ENCODE results near the gene TCP11L2. TPM values are rescaled to one million over a fixed set of nuclear protein-coding genes. Genes with fewer than 3 reads are reported as not detected.
A peak's percentile ranks its signal among the peaks of the same experiment; 100 is the strongest.

TCP11L2 gene
- total and polyA plus RNA-seq, 2 of the 13 experiments (the other 11 are each of a cell fraction or from before 2014, with no cell fraction given) = 4.6 to 24.1 TPM

DNA sequence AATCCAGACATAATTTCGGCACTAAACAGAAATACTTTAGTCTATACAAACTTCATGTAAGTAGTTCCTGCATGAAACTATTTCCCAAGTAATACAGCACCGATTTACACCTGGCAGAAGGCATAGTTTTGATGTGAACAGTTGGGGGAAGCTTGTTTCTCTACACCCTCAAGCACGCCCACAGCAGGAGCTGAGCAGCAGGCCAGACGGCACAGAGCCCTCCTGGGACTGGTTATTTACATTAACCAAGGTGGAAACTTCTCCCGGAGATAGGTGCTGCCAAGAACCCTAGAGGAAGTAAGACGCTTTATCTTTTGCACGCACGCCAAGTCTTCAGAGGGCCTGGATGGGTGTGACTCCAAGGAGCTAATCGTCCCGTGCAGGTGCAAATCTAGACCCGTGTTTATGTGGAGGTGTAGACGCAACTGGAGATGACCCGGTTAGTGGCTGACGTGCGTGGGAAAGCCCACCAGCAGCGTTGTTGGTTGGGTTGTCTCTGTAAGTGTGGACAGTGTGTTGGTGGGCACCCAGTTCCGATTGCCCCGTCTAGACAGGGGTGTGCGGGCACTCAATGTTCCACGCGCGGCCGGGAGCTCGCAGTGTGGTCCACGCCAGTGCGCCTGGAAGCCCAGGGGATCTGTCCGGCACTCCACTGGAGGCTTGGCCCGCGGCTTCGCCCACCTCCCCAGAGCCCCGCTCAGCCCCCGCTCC, 767 bp upstream of the TCP11L2 start (continued):
- TF ChIP-seq, protein P1, sequence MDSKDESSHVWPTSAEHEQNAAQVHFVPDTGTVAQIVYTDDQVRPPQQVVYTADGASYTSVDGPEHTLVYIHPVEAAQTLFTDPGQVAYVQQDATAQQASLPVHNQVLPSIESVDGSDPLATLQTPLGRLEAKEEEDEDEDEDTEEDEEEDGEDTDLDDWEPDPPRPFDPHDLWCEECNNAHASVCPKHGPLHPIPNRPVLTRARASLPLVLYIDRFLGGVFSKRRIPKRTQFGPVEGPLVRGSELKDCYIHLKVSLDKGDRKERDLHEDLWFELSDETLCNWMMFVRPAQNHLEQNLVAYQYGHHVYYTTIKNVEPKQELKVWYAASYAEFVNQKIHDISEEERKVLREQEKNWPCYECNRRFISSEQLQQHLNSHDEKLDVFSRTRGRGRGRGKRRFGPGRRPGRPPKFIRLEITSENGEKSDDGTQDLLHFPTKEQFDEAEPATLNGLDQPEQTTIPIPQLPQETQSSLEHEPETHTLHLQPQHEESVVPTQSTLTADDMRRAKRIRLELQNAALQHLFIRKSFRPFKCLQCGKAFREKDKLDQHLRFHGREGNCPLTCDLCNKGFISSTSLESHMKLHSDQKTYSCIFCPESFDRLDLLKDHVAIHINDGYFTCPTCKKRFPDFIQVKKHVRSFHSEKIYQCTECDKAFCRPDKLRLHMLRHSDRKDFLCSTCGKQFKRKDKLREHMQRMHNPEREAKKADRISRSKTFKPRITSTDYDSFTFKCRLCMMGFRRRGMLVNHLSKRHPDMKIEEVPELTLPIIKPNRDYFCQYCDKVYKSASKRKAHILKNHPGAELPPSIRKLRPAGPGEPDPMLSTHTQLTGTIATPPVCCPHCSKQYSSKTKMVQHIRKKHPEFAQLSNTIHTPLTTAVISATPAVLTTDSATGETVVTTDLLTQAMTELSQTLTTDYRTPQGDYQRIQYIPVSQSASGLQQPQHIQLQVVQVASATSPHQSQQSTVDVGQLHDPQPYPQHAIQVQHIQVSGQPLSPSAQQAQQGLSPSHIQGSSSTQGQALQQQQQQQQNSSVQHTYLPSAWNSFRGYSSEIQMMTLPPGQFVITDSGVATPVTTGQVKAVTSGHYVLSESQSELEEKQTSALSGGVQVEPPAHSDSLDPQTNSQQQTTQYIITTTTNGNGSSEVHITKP (CRISPR knock-in tag; IDR thresholded peaks at IDR 0.05; ENCODE audit: low read depth) = peak; percentile 80; the same call in 1 of the 2 replicates
- TF ChIP-seq ZNF770 (CRISPR knock-in tag; IDR thresholded peaks at IDR 0.05) (no peak), KDM5B (CRISPR knock-in tag; IDR thresholded peaks at IDR 0.05; ENCODE audit: borderline replicate concordance) (no peak), XRCC5 (optimal IDR thresholded peaks at IDR 0.05; ENCODE audit: low read length) (peak; percentile 15), PRPF4 (IDR thresholded peaks at IDR 0.05; ENCODE audit: low read depth, low read length, poor library complexity, severe bottlenecking) (no peak), GTF2F1 (IDR thresholded peaks at IDR 0.05; ENCODE audit: low read length) (no peak), KLF12 (CRISPR knock-in tag; IDR thresholded peaks at IDR 0.05; ENCODE audit: borderline replicate concordance) (no peak), HNF4G (IDR thresholded peaks at IDR 0.05; ENCODE audit: borderline replicate concordance, low read depth, low read length) (no peak), HNF4G (CRISPR knock-in tag; IDR thresholded peaks at IDR 0.05; ENCODE audit: borderline replicate concordance, low read depth) (no peak), ZNF207 (IDR thresholded peaks at IDR 0.05; ENCODE audit: borderline replicate concordance) (no peak), CREB1 (IDR thresholded peaks at IDR 0.05) (no peak), CREB1 (CRISPR knock-in tag; IDR thresholded peaks at IDR 0.05) (no peak), RFX5 (IDR thresholded peaks at IDR 0.05; ENCODE audit: low read depth, low read length) (no peak)
- TF ChIP-seq, protein P2, sequence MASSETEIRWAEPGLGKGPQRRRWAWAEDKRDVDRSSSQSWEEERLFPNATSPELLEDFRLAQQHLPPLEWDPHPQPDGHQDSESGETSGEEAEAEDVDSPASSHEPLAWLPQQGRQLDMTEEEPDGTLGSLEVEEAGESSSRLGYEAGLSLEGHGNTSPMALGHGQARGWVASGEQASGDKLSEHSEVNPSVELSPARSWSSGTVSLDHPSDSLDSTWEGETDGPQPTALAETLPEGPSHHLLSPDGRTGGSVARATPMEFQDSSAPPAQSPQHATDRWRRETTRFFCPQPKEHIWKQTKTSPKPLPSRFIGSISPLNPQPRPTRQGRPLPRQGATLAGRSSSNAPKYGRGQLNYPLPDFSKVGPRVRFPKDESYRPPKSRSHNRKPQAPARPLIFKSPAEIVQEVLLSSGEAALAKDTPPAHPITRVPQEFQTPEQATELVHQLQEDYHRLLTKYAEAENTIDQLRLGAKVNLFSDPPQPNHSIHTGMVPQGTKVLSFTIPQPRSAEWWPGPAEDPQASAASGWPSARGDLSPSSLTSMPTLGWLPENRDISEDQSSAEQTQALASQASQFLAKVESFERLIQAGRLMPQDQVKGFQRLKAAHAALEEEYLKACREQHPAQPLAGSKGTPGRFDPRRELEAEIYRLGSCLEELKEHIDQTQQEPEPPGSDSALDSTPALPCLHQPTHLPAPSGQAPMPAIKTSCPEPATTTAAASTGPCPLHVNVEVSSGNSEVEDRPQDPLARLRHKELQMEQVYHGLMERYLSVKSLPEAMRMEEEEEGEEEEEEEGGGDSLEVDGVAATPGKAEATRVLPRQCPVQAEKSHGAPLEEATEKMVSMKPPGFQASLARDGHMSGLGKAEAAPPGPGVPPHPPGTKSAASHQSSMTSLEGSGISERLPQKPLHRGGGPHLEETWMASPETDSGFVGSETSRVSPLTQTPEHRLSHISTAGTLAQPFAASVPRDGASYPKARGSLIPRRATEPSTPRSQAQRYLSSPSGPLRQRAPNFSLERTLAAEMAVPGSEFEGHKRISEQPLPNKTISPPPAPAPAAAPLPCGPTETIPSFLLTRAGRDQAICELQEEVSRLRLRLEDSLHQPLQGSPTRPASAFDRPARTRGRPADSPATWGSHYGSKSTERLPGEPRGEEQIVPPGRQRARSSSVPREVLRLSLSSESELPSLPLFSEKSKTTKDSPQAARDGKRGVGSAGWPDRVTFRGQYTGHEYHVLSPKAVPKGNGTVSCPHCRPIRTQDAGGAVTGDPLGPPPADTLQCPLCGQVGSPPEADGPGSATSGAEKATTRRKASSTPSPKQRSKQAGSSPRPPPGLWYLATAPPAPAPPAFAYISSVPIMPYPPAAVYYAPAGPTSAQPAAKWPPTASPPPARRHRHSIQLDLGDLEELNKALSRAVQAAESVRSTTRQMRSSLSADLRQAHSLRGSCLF (CRISPR knock-in tag; IDR thresholded peaks at IDR 0.05; ENCODE audit: borderline replicate concordance) = no peak
- TF ChIP-seq, protein P3, sequence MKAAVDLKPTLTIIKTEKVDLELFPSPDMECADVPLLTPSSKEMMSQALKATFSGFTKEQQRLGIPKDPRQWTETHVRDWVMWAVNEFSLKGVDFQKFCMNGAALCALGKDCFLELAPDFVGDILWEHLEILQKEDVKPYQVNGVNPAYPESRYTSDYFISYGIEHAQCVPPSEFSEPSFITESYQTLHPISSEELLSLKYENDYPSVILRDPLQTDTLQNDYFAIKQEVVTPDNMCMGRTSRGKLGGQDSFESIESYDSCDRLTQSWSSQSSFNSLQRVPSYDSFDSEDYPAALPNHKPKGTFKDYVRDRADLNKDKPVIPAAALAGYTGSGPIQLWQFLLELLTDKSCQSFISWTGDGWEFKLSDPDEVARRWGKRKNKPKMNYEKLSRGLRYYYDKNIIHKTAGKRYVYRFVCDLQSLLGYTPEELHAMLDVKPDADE (CRISPR knock-in tag; IDR thresholded peaks at IDR 0.05) = no peak
